Liver (tissue), 9 donors: Measurements from ENCODE around the gene DAB1. TPM values are rescaled to one million over a fixed set of nuclear protein-coding genes. Genes with fewer than 3 reads are reported as not detected.

Experiments used
- DNase-seq: peaks from one replicate; pipeline ENCODE4 v3.0.0-alpha.2; 2017; ENCODE audit warnings: low spot score
- H3K27ac ChIP-seq, 2 donors: one replicate each; pipeline ENCODE4 v1.7.0; 2013; ENCODE audit warnings: inconsistent platforms in 2 of 2, low read length in 2 of 2, control low read depth in 1 of 2, low read depth in 1 of 2, mild to moderate bottlenecking in 1 of 2
- H3K27me3 ChIP-seq, 4 donors: one replicate each; pipeline versions ENCODE4 v1.6.1 to v1.7.0; 2013; ENCODE audit warnings: low read length in 3 of 4, inconsistent platforms in 1 of 4, mild to moderate bottlenecking in 1 of 4, moderate library complexity in 1 of 4; ENCODE audit not compliant: control insufficient read depth in 4 of 4, insufficient read depth in 4 of 4
- H3K36me3 ChIP-seq, 4 donors: one replicate each; pipeline versions ENCODE4 v1.6.1 to v1.7.0; 2013; ENCODE audit warnings: low read length in 3 of 4, mild to moderate bottlenecking in 3 of 4, low read depth in 1 of 4, moderate library complexity in 1 of 4; ENCODE audit not compliant: control insufficient read depth in 4 of 4, insufficient read depth in 3 of 4
- H3K4me1 ChIP-seq, 4 donors: one replicate each; pipeline versions ENCODE4 v1.6.1 to v1.7.0; 2013; ENCODE audit warnings: low read length in 3 of 4, mild to moderate bottlenecking in 3 of 4, moderate library complexity in 1 of 4; ENCODE audit not compliant: control insufficient read depth in 4 of 4, insufficient read depth in 4 of 4
- H3K4me3 ChIP-seq, 3 donors: one replicate each; pipeline versions ENCODE4 v1.6.1 to v1.7.0; 2013; ENCODE audit warnings: low read length in 3 of 3, control low read depth in 1 of 3, low read depth in 1 of 3, mild to moderate bottlenecking in 1 of 3
- H3K9ac ChIP-seq, 2 donors: one replicate each; pipeline ENCODE4 v1.7.0; 2013; ENCODE audit warnings: low read length in 2 of 2, mild to moderate bottlenecking in 2 of 2, moderate library complexity in 2 of 2, control low read depth in 1 of 2, low read depth in 1 of 2
- H3K9me3 ChIP-seq, 4 donors: one replicate each; pipeline versions ENCODE4 v1.6.1 to v1.7.0; 2013; ENCODE audit warnings: low read length in 3 of 4; ENCODE audit not compliant: control insufficient read depth in 4 of 4
- CTCF ChIP-seq: fragments of 150-350 bp; IDR thresholded peaks from 2 replicates; pipeline ENCODE4 v1.5.1; 2017; ENCODE audit warnings: improper control_type of control experiment, low read depth, low read length; ENCODE audit not compliant: missing input control
- EGR1 ChIP-seq, 2 donors: IDR thresholded peaks; 2 replicates each; pipeline ENCODE4 v1.6.1; 2016 to 2018; ENCODE audit warnings: antibody characterized with exemption in 2 of 2, low read depth in 2 of 2
- FOXA1 ChIP-seq: IDR thresholded peaks from 2 replicates; pipeline ENCODE4 v1.6.1; 2016; ENCODE audit warnings: antibody characterized with exemption
- FOXA2 ChIP-seq: IDR thresholded peaks from 2 replicates; pipeline ENCODE4 v1.6.1; 2016; ENCODE audit warnings: antibody characterized with exemption
- HNF4A ChIP-seq, 2 donors: conservative IDR thresholded peaks; 2 replicates each; pipeline ENCODE4 v1.6.1; 2016; ENCODE audit warnings: antibody characterized with exemption in 2 of 2, mild to moderate bottlenecking in 2 of 2
- HNF4G ChIP-seq: IDR thresholded peaks from 2 replicates; pipeline ENCODE4 v1.6.1; 2016; ENCODE audit warnings: antibody characterized with exemption
- JUND ChIP-seq, 2 donors: IDR thresholded peaks; 2 replicates each; pipeline ENCODE4 v1.6.1; 2016; ENCODE audit warnings: antibody characterized with exemption in 2 of 2
- MAX ChIP-seq: IDR thresholded peaks from 2 replicates; pipeline ENCODE4 v1.6.1; 2016; ENCODE audit warnings: antibody characterized with exemption
- NR2F2 ChIP-seq: IDR thresholded peaks from 2 replicates; pipeline ENCODE4 v1.6.1; 2016; ENCODE audit warnings: antibody characterized with exemption
- RAD21 ChIP-seq, 2 donors: IDR thresholded peaks; 2 replicates each; pipeline ENCODE4 v1.6.1; 2016; ENCODE audit warnings: antibody characterized with exemption in 2 of 2, mild to moderate bottlenecking in 2 of 2
- REST ChIP-seq: IDR thresholded peaks from 2 replicates; pipeline ENCODE4 v1.6.1; 2016; ENCODE audit warnings: antibody characterized with exemption, mild to moderate bottlenecking
- RXRA ChIP-seq, 2 donors: IDR thresholded peaks; 2 replicates each; pipeline ENCODE4 v1.6.1; 2017 to 2018; ENCODE audit warnings: antibody characterized with exemption in 2 of 2, mild to moderate bottlenecking in 1 of 2
- SP1 ChIP-seq: IDR thresholded peaks from 2 replicates; pipeline ENCODE4 v1.6.1; 2018; ENCODE audit warnings: antibody characterized with exemption, mild to moderate bottlenecking
- YY1 ChIP-seq: IDR thresholded peaks from 2 replicates; pipeline ENCODE4 v1.6.1; 2016; ENCODE audit warnings: antibody characterized with exemption, mild to moderate bottlenecking
- ZBTB33 ChIP-seq: IDR thresholded peaks from 2 replicates; pipeline ENCODE4 v1.6.1; 2016; ENCODE audit warnings: antibody characterized with exemption
- WGBS: extraction: QIAGEN DNeasy Blood & Tissue Kit; methylation state at CpG from one replicate; pipeline ENCODE4 v1.1.7; 2013; 5-methylcytosine and 5-hydroxymethylcytosine counted together
- polyA plus RNA-seq, 2 donors: library from polyadenylated mRNA; stranded (reverse) in 1 of 2; unstranded in 1 of 2; fragments of 200-250 nt in 1 of 2; fragments of >200 nt in 1 of 2; fragmentation: Nextera tagmentation in 1 of 2; extraction: Ambion mirVana in 1 of 2; gene quantifications; one replicate each; pipeline versions ENCODE4 v1.2.1 to v1.2.3, GENCODE V29; 2013 to 2015
- total RNA-seq, 2 donors: library from RNA; depleted of rRNA; stranded (reverse); fragments of >200 nt; gene quantifications; one replicate each; pipeline ENCODE4 v1.2.3, GENCODE V29; 2014
- donor health status: healthy.
- donor health status: healthy.
- donor health status: healthy.
- donor health status: healthy.
- donor health status: healthy.

Gene DAB1
- total and polyA plus RNA-seq, 4 donors = 0.54 to 1.7 (median 1.2) TPM

- TF ChIP-seq CTCF = no peak
Observed at GRCh38 chr1:57132993-57133622, 290.8 kb downstream of the DAB1 start (continued).

- Histone ChIP-seq H3K4me1 (no peaks in the 10 kb centered on the region), H3K27me3 (no peaks in the 10 kb centered on the region), H3K4me3 (no peak overlapping the region), H3K27ac (no peak overlapping the region), H3K36me3 (no peaks in the 10 kb centered on the region), H3K9ac (no peak overlapping the region), H3K9me3 (no peaks in the 10 kb centered on the region)
- DNase-seq = no peak
- TF ChIP-seq REST (no peak), EGR1 (IDR thresholded peaks at IDR 0.05; ENCODE audit: low read depth in 2 of 2) (no peak), YY1 (no peak), JUND (IDR thresholded peaks at IDR 0.05) (no peak), HNF4G (no peak), FOXA1 (no peak)
- 90% methylated on average over 3 of the region's 3 CpGs for WGBS
Observed at GRCh38 chr1:57131701-57132394, 292.0 kb downstream of the DAB1 start.

- Histone ChIP-seq H3K27ac (no peak overlapping the region), H3K4me3 (no peak overlapping the region)
- 52% methylated on average over 1 of the region's 1 CpG for WGBS
- TF ChIP-seq NR2F2 (no peak), CTCF (no peak), HNF4A (conservative IDR thresholded peaks at IDR 0.05) (no peak), FOXA2 (no peak), SP1 (no peak), RXRA (IDR thresholded peaks at IDR 0.05) (no peak), HNF4G (no peak), FOXA1 (no peak), REST (no peak), ZBTB33 (no peak), RAD21 (IDR thresholded peaks at IDR 0.05) (no peak), MAX (no peak)
Observed at GRCh38 chr1:57131257-57131656, 292.6 kb downstream of the DAB1 start.

More at GRCh38 chr1:57131257-57131656, 292.6 kb downstream of the DAB1 start:
- Histone ChIP-seq H3K27me3 (no peaks in the 10 kb centered on the region), H3K9ac (no peak overlapping the region), H3K4me1 (no peaks in the 10 kb centered on the region), H3K9me3 (no peaks in the 10 kb centered on the region), H3K36me3 (no peaks in the 10 kb centered on the region)
- no peak for DNase-seq
